Left cardiac atrium (tissue), 4 donors: Measurements from ENCODE around the gene TMA16. TPM values are rescaled to one million over a fixed set of nuclear protein-coding genes. Genes with fewer than 3 reads are reported as not detected.
"Not testable (repeated sequence)": the region's sequence is repeated elsewhere in the genome, so short reads cannot be mapped to it uniquely, and the experiment has no call there.

Source experiments
- ATAC-seq, 2 donors: fragments of 200-7000 bp; cut with Tn5 transposase; one replicate each; pipeline ENCODE4 v1.9.1; 2020; ENCODE audit warnings: mild to moderate bottlenecking in 2 of 2, moderate library complexity in 2 of 2
- DNase-seq: peaks from one replicate; pipeline ENCODE4 v3.0.0-alpha.2; 2020
- intact Hi-C, 2 donors: fragments of 100-400 bp; cut with DNase I; formaldehyde crosslinking; loops; one replicate each; pipeline versions ENCODE4 v1.14.1 to v1.15.1; 2022 to 2023
- long read RNA-seq: library from polyadenylated mRNA; unstranded; transcript quantifications from one replicate; pipeline ENCODE4 v2.0.0, GENCODE V29; 2021
- total RNA-seq, 2 donors: library from RNA; stranded (reverse); fragmentation: NEBNext Ultra II Directional; extraction: Animal tissue kit (Norgen Biotek cat#: 25700); gene quantifications; one replicate each; pipeline ENCODE4 v1.2.1, GENCODE V29; 2021
- donor health status: DM: no; HTN: yes; CAD: no.
- donor health status: DM: no; HTN: yes; CAD: no; lungs with severe emphysema.
- donor health status: DM: yes; HTN: yes; CAD: no.
- donor health status: Dilated cardiomyopathy.

TMA16 gene
- total RNA-seq, result 10 to 100 TPM; 10.2 to 19.6 TPM
- long read RNA-seq, partial matches to known transcripts, result 0 of 5 reads
- long read RNA-seq, other reads (novel, unspliced or antisense), result 2 of 5 reads

DNA sequence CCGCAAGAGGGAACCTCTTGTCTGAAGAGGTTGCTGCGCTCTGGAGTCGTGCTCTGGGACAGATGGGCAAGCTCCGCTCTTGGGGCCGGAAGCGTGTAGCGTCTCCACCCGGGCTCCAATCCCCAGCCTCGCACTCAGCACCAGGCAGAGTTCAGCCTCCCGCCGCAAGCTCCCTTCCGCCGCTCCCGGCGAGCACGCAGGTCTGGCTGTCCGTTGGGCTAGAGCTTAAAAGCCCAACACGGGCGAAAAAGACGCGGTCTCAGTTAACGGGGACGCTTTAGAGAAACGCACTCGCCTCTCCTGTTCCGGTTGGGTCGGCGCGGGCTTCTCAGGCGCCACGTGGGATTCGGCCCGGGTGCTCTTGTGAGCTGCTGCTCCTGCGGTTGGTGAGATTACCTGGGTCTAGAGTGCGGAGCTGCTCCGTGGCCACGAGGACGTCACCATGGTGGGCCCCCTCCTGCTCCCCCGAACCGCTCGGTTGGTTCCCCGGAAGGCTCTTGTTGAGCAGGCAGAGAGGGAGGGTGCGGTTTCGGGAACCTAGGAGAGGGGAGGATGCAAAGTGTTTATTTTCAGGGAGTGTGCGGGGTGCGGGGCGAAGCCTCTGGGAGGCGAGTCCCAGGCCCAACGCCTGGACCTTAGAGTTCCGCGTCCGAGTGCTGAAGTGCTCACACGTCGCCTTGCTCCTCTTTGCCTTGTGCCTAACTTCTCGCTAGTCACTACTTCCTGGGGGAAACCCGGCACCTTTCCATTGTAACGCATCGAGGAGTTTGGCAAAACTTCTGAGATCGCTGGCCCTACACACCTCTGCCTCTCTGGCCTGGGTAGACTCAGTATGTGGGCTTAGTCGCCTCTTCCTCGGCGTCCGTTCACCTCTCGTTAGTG lies at the start of gene TMA16:
TMA16 (plus strand) TSS at position 331 of the 882 bp plus-strand sequence; CDS start at position 443, 112 bp downstream.
- ATAC-seq (peak; percentile 96), DNase-seq (peak; percentile 90)
- intact Hi-C loops, result no loop called here

DNA sequence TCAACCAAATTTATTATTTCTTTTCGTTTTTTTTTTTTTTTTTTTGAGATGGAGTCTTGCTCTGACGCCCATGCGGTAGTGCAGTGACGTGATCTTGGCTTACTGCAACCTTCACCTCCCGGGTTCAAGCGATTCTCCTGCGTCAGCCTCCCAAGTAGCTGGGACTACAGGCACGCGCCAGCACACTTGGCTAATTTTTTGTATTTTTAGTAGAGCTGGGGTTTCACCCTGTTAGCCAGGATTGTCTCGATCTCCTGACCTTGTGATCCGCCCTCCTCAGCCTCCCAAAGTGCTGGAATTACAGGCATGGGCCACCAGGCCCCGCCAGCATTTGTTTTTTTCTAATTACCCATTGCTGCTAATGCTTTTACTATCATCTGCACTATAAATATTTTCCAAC lies 47.5 kb upstream of the TMA16 start:
- ATAC-seq, intact Hi-C loops: not testable (repeated sequence)
- peak; percentile 24 for DNase-seq

DNA sequence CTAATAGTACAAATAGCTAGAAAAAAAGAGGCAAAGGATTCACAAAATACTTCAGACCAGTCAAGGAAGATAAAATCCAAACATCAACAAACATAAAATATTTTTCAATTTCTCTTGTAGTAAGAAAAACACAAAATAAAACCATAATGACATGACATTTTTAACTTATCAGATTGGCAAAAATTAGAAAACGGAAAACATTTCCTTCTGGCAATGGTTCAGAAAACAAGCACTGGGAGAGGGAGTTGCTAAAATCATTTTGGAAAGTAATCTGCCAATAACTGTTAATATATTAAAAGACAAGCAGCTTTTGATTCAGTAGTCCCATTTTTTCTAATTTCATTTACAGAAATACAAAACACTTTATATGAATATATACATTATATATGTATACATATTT lies 47.0 kb upstream of the TMA16 start:
- DNase-seq, result no peak
- intact Hi-C loops, result no loop called here
- no peak for ATAC-seq

DNA sequence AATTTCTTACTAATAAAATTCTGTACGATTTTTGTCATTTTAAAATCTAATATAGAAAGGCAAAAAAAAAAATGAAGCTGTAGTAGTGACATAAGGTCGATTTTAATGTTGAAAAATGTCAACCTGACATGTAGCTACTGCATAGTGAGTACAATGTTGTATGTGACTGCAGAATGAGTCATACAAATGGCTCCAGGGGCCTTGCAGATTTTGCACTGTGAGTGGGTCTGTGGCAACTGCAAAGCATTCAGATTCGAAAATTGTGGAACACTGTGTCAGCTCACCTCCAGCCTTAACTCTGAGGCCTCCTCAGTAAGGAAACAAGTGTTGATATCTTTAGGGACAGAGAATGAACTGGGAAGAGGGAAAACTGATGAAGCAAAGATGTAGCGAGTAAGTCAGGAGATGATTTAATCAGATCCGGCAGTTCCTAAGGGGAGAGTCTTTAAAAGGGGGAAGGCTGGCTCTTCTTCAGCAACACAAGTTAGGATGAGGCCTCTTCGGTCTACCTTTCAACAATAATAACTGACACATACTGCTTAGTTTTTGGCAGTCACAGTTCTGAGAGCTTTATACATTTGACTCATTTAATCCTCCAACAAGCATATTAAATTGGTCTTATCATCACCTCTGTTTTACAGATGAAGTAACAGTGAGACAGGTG lies 45.8 kb upstream of the TMA16 start:
- ATAC-seq, result no peak
- intact Hi-C loops, result no loop called here

DNA sequence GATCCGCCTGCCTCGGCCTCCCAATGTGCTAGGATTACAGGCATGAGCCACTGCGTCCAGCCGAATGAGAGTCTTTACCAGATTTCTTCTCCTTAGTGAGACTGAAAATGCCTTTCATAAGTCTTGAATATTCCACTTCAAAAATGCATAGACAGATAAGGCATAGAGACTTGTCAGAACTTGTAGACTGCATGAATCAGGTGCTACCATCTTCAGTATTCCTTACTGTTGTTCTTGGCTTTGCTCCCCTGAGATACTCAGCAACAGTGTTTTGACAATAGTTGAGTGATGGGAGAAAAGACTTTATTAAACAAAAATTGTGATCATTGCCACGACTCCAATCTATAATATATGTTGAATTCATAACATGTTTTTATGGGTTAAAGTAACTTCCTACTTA lies 31.9 kb upstream of the TMA16 start:
- intact Hi-C loops, result no loop called here
- ATAC-seq, result no peak
- DNase-seq, result no peak

More for the DNA sequence above, 45.8 kb upstream of the TMA16 start:
- no peak for DNase-seq

DNA sequence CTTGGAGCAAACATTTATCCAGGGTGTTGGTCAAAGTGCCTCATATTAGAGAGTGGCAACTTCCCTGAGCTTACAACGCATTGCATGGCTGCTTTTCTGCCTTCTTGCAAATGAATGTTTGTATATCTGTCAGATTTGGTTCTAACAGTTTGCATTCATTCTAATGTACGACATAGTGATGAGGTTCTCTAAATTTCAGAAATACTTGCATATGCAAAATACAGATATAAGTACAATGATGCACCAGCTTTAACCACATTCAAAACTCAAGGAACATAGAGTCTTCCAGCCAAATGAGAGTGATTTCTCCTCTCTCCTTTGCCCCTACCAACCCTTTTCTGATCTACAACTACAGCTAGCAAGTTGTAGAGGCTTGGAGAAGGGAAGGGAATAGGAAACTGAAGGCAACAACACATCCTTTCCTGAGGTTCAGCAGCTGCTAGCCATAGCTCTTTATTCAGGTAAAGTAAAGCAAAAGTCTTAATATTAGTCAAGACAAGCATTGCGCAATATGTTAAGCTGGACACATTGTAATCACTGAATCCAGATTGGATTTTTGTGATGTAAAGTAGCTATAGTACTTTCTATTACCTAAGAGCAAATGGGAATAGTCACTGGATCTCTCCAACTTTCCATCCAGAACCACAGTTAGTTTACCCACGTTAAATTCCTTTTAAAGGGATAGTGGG lies 27.3 kb upstream of the TMA16 start:
- ATAC-seq (no peak), DNase-seq (no peak)
- intact Hi-C loops, result no loop called here

DNA sequence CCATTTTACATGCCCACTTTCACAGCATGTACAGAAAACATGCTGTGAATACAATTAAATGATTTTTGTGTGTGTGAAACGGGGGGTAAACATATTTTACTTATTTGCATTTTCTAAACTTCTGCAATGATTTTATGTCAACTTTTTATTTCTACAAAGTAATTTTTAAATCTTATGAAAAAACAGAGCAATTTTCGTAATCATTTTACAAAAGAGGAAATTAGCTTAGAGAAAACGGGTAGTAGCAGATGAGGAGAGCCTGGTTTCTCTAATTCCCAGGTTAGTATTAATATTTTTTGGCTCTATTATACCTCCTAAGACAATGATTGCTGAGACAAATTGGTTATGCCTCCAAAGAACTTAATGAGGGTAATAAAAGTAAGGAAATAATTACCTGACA lies 24.1 kb upstream of the TMA16 start:
- ATAC-seq (no peak), DNase-seq (no peak)
- intact Hi-C loops, result no loop called here

DNA sequence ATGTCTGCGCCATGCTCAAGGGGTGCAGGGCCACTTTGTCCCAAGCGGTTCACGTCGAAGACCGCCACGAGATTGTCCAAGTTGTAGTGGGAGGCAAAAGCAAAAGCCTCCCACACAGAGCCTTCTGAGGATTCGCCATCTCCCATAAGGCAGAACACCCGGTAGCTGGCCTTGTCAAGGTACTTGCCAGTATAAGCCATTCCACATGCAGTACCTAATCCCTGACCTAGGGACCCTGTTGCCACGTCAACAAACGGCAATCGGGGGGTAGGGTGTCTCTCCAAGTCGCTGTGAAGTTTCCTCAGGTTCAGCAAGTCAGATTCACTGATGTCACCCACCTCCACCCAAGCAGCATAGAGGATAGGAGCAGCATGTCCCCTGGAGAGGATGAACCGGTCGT lies 21.4 kb upstream of the TMA16 start:
- no peak for ATAC-seq
- intact Hi-C loops, result no loop called here
- DNase-seq, result no peak

DNA sequence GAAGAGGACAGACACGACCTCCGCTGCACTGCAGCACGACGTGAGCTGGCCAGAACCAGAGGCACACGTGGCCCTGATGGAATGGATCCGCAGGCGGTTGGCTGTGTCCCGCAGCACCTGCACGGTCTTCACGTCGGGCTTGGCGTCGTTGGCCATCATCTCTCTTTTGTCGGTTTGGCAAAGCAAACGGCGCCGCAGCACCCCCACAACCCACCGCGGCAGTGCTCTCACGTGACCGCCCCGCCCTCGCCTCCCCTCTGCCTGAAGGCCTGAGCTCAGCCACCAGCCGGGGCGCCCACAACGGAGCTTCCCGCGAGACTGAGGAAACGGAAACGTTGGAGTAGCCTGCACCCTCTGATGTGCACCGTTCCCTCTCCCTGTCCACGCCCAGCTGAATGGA lies 20.9 kb upstream of the TMA16 start, which contains the start of gene TKTL2:
TKTL2 (minus strand) TSS at position 179 of the 400 bp plus-strand sequence; CDS start at position 159, 20 bp downstream.
- no peak for DNase-seq

DNA sequence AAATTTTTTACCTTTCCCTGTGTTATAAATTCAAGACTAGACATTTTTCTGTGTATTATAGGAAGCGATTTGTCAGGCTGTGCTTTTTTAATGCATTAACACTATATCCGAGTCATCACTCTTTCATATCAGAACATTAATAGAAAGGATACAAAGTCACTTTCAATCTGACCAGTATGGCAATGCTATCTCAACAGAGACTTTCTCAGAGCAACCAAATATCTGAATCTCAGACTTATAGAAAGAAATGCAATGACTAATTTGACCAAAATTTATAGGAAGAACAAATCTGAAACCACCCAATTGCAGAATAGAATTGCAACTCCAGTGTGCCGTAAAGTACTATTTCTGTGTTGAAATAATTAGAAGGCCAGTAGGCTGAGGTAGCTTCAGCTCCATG lies 20.5 kb upstream of the TMA16 start:
- ATAC-seq, result no peak
- intact Hi-C loops, result no loop called here
- no peak for DNase-seq

More for the DNA sequence above, 20.9 kb upstream of the TMA16 start, which contains the start of gene TKTL2:
- intact Hi-C loops, result no loop called here
- ATAC-seq, result no peak

DNA sequence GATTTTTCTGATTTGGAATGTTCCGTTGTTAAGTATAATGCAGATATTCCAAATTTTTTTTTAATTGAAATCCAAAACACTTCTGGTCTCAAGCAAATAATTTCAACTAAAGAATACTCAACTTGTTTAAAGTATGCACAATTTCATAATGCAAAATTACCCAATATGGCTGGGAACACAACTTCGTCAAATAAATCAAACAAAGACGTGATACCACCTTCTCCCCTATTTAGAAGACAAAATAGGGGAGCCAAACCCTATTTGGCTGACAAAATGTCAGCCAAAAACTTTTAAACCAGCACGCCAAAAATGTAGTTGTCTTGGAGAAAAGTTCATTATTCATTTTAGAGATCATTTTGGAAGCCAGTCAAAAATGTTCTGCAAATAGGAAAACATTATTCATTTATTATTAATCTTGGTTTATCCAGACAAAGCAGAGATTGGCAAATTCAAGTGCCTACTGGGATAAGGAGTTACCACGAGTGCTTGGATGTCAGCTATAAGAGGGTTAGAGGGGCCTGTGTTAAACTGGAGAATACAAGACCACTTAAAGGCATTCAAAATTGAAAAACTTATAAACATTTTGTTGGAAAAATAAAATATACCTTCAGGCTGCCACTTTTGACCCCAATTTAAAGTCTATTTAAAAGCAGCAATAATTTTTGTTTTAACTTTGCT lies 17.6 kb upstream of the TMA16 start:
- intact Hi-C loops, result no loop called here
- ATAC-seq, result no peak
- no peak for DNase-seq

DNA sequence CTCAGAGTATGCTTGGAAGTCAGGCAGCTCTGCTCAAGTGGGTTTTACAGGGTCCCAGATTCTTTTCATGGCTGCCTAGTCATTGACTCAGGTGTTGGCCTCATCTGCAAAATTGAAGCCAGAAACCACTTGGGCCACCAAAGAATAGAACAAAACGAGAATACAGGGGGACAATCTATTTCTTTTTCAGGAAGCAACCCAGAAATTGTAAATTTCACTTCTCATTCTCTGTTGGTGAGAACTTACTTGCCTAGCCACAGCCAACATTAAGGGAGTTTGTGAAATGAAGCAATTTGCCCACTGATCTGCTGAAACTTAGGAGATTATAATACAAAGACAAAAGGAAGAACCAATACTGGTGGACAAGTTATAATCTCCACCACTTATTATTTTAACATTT lies 12.3 kb upstream of the TMA16 start:
- no peak for ATAC-seq
- intact Hi-C loops, result loop anchor here (5.0 kb wide), 2 partner anchors 60 to 65 kb away; no protein-coding TSS in a partner anchor
- no peak for DNase-seq

DNA sequence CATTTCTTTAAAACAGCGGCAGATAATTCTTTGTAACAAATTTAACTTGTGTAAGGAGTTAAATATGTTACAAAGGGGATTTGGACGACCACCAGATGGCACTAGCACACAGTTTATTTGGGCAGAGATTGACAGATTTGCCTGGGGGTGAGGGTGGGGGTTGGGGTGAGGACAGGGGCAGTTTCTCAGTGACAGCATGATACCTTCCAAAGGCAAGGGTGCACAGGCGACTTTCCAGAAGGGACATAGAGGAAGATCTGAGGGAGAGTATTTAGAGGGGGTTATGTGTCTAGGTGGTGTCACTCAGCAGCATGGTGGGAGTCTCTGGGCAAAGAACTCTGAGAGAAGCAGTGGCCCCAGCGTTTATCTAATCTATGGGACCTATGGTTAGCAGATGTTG lies 9.6 kb upstream of the TMA16 start:
- peak; percentile 40 for DNase-seq
- ATAC-seq, result peak; percentile 25 to 76
- intact Hi-C loops, result loop anchor here (5.0 kb wide), 2 partner anchors 57 to 62 kb away; no protein-coding TSS in a partner anchor

DNA sequence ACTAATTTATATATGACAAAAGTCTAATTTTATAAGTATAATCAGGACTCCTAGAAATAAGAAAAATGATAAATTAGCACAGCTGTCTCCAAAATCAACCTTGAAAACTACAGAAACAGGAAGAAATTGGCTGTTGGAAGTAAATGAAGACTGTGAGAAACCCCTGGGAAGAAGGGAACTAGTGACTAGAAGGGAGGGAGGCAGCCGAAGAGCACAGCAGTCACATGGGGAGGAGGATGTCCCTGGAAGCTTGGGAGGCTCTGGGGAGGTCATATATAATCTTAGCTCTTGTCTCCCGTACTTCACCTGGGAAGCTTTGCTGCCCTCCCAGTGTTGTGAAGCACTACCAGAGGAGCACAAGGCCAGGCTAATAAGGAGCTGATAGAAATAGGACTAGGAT lies 8.9 kb upstream of the TMA16 start:
- DNase-seq, result no peak
- ATAC-seq, result no peak
- intact Hi-C loops, result no loop called here

DNA sequence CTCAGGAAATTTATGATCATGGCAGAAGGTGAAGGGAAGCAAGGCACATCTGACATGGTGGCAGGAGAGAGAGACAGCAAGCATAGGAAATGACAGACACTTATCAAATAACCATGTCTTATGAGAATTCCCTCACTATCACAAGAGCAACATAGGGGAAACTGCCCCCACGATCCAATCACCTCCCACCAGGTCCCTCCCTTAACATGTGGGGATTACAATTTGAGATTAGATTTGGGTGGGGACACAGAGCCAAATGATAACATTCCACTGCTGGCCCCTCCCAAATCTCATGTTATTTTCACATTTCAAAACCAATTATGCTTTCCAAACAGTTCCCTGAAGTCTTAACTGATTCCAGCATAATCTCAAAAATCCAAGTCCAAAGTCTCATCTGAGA lies 8.2 kb upstream of the TMA16 start:
- DNase-seq (no peak), ATAC-seq (no peak)
- intact Hi-C loops, result no loop called here

DNA sequence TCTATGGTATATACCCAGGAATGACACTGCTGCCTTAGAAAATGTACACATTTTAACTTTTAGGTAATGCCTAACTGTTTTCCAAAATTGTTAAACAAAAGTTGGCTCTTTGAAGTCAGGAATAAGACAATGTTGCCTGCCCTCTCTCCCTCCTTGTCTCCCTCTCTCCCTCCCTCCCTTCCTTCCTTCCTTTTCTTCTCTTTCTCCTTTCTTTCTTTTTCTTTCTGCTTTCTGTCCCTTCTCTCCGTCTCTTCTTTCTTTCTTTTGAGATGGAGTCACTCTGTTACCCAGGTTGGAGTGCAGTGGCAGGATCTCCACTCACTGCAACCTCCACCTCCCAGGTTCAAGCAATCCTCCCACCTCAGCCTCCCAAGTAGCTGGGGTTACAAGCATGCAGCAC lies 4.6 kb upstream of the TMA16 start:
- ATAC-seq (no peak), DNase-seq (no peak)
- intact Hi-C loops, result no loop called here

DNA sequence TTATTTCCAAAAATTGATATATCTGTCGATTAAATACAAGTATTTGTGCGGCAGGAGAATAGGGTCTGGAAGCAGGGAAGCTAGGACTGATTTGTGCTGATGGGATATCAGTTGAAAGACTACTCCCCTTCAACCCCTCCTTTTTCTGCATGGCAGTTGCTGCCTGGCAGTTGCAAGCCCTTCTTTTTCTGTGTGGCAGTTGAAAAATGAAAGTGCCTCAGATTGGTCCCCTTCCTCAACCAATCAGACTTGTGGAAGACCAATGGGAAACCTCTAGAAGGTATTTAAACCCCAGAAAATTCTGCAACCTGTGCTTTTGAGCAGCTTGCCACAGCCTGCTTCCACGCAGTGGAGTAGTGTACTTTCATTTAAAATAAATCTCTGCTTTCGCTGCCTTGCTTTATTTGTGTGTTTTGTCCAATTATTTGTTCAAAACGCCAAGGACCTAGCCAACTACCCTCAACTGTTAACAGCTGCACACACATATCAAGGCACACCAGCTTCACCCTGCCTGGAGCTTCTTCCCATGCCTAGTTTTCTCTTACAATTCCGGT lies 1.5 kb upstream of the TMA16 start:
- intact Hi-C loops, result no loop called here
- no peak for DNase-seq
- no peak for ATAC-seq

DNA sequence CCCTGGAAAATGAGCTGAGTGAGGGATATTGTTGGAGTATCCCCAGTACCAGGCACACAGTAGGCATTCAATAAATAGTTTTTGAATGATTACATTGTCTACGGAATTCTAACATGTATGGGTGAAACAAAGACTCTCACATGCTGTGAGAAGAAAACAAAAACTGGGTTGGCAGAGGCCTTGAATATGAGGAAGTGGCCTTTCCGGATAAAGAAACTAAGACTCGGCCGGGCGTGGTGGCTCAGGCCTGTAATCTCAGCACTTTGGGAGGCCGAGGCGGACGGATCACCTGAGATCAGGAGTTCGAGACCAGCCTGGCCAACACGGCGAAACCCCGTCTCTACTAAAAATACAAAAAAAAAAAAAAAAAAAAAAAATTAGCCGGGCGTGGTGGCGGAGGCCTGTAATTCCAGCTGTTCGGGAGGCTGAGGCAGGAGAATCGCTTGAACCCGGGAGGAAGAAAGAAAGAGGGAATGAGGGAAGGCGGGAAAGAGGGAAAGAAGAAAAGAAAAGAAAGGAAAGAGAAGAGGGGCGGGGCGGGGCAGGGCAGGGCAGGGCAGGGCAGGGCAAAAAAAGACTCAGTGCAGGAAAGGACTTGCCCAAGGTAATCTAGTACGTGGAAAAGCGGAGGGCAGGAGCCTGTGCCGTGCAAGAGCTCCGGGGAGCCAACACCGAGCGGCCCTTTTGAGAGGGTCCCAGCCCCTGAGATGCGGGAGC lies 689 bp upstream of the TMA16 start:
- DNase-seq (peak; percentile 28), ATAC-seq (no peak)
- intact Hi-C loops, result no loop called here
